B cell (primary cell): ENCODE measurements around the gene CCNI2. TPM values are rescaled to one million over a fixed set of nuclear protein-coding genes. Genes with fewer than 3 reads are reported as not detected.

Experiments used
- ATAC-seq: fragments of 200-7000 bp; cut with Tn5 transposase; one replicate; pipeline ENCODE4 v1.10.0; 2021; ENCODE audit warnings: low read depth, mild to moderate bottlenecking, moderate number of reproducible peaks, moderate library complexity
- CTCF ChIA-PET: fragments of 350-600 bp; sonication (Branson Sonifier 250); formaldehyde crosslinking; loops from one replicate; lab custom pipeline; 2021; ENCODE audit warnings: antibody characterized with exemption, inconsistent platforms; lab: Charles Lee
- POLR2A ChIA-PET: fragments of 350-600 bp; sonication (Branson Sonifier 250); formaldehyde crosslinking; loops from one replicate; lab custom pipeline; 2021; ENCODE audit warnings: antibody characterized with exemption; lab: Charles Lee
- DNase-seq: peaks from one replicate; pipeline ENCODE4 v3.0.0; 2013
- H2AFZ ChIP-seq: 2 replicates; pipeline ENCODE4 v1.6.1; 2012; ENCODE audit warnings: mild to moderate bottlenecking, low read depth, low read length; ENCODE audit not compliant: insufficient read depth, poor library complexity, severe bottlenecking
- H3K27ac ChIP-seq, 2 donors: 1 replicate in 1 of 2; 2 replicates in 1 of 2; pipeline ENCODE4 v1.5.1; 2012 to 2013; ENCODE audit warnings: low read length in 2 of 2, mild to moderate bottlenecking in 2 of 2, moderate library complexity in 1 of 2
- H3K27me3 ChIP-seq, 4 experiments: fragments of 200-600 bp in 1 of 4; sonication (generic) in 1 of 4; replicated peaks in 1 of 4; 1 replicate in 2 of 4; 2 replicates in 2 of 4; pipeline versions ENCODE4 v1.6.1 to v1.7.0; 2013 to 2016; ENCODE audit warnings: low read length in 3 of 4, mild to moderate bottlenecking in 2 of 4, mixed read lengths in 1 of 4, moderate library complexity in 1 of 4; ENCODE audit not compliant: insufficient read depth in 4 of 4, control insufficient read depth in 3 of 4; ENCODE audit errors: control extremely low read depth in 1 of 4
- H3K36me3 ChIP-seq, 2 experiments: replicated peaks in 1 of 2; 1 replicate in 1 of 2; 2 replicates in 1 of 2; pipeline versions ENCODE4 v1.6.1 to v1.7.1; 2013; ENCODE audit warnings: low read length in 1 of 2; ENCODE audit not compliant: insufficient read depth in 2 of 2, control insufficient read depth in 1 of 2; ENCODE audit errors: control extremely low read depth in 1 of 2, extremely low read depth in 1 of 2
- H3K4me1 ChIP-seq, 2 donors: fragments of 200-600 bp in 1 of 2; sonication (generic) in 1 of 2; 1 replicate in 1 of 2; 2 replicates in 1 of 2; pipeline versions ENCODE4 v1.5.1 to v1.6.1; 2013 to 2017; ENCODE audit warnings: low read length in 2 of 2; ENCODE audit not compliant: control insufficient read depth in 2 of 2, insufficient read depth in 2 of 2
- H3K4me2 ChIP-seq: replicated peaks from 2 replicates; pipeline ENCODE3; 2012; ENCODE audit warnings: mild to moderate bottlenecking, low read depth, low read length; ENCODE audit not compliant: poor library complexity, severe bottlenecking
- H3K4me3 ChIP-seq, 5 experiments: fragments of 200-600 bp in 1 of 5; sonication (generic) in 1 of 5; 1 replicate in 3 of 5; 2 replicates in 2 of 5; pipeline versions ENCODE4 v1.5.1 to v1.7.0; 2011 to 2016; ENCODE audit warnings: low read length in 4 of 5, mild to moderate bottlenecking in 4 of 5, low read depth in 2 of 5, control low read depth in 1 of 5, moderate library complexity in 1 of 5; ENCODE audit not compliant: insufficient read depth in 1 of 5; ENCODE audit errors: control extremely low read depth in 1 of 5, extremely low read depth in 1 of 5
- H3K79me2 ChIP-seq: fragments of 200-600 bp; sonication (generic); one replicate; pipeline ENCODE4 v1.6.0; 2016; ENCODE audit warnings: low read length; ENCODE audit not compliant: control insufficient read depth, insufficient read depth
- H3K9ac ChIP-seq: fragments of 200-600 bp; sonication (generic); 2 replicates; pipeline ENCODE4 v1.6.1; 2017; ENCODE audit warnings: mild to moderate bottlenecking, low read length, moderate library complexity
- H3K9me3 ChIP-seq, 3 donors: one replicate each; pipeline versions ENCODE4 v1.6.1 to v1.7.1; 2013; ENCODE audit warnings: low read length in 2 of 3; ENCODE audit not compliant: control insufficient read depth in 2 of 3, insufficient read depth in 1 of 3; ENCODE audit errors: control extremely low read depth in 1 of 3
- H4K20me1 ChIP-seq: 2 replicates; pipeline ENCODE4 v1.6.0; 2012; ENCODE audit warnings: mild to moderate bottlenecking, low read length; ENCODE audit not compliant: insufficient read depth, control insufficient read depth, poor library complexity, severe bottlenecking
- H3K27ac Mint-ChIP-seq: one replicate; pipeline ENCODE4 v1.8.0; 2021; ENCODE audit warnings: mixed read lengths
- H3K27me3 Mint-ChIP-seq: one replicate; pipeline ENCODE4 v1.8.0; 2021; ENCODE audit warnings: mixed read lengths
- H3K4me1 Mint-ChIP-seq: one replicate; pipeline ENCODE4 v1.8.0; 2021; ENCODE audit warnings: mixed read lengths
- H3K4me3 Mint-ChIP-seq: one replicate; pipeline ENCODE4 v1.8.0; 2021; ENCODE audit warnings: mixed read lengths
- H3K9me3 Mint-ChIP-seq: one replicate; pipeline ENCODE4 v1.8.0; 2022; ENCODE audit warnings: mixed read lengths; ENCODE audit not compliant: insufficient read depth
- CTCF ChIP-seq: fragments of 200-600 bp; IDR thresholded peaks from one replicate; pipeline ENCODE4 v1.8.0; 2022; ENCODE audit warnings: antibody characterized with exemption, mild to moderate bottlenecking
- EZH2 ChIP-seq: IDR thresholded peaks from 2 replicates; pipeline ENCODE4 v1.6.1; 2012; ENCODE audit warnings: borderline replicate concordance, low read depth, mild to moderate bottlenecking, moderate library complexity, low read length; ENCODE audit not compliant: insufficient read depth, poor library complexity, severe bottlenecking
- WGBS: methylation state at CpG from one replicate; pipeline ENCODE4 v1.1.5; 2013; ENCODE audit warnings: missing lambda C conversion rate; ENCODE audit not compliant: insufficient coverage; 5-methylcytosine and 5-hydroxymethylcytosine counted together
- intact Hi-C: fragments of 100-400 bp; cut with micrococcal nuclease; formaldehyde crosslinking; loops from one replicate; pipeline ENCODE4 v1.10.0; 2022
- polyA plus RNA-seq: library from polyadenylated mRNA; depleted of rRNA; stranded (reverse); fragments of >200 nt; gene quantifications from 2 replicates; pipeline ENCODE4 v1.2.3, GENCODE V29; 2012
- total RNA-seq, 2 donors: library from RNA; stranded (reverse); fragments of 120-200 nt in 1 of 2; gene quantifications; 1 replicate in 1 of 2; 2 replicates in 1 of 2; pipeline versions ENCODE4 v1.2.3 to v1.2.4, GENCODE V29; 2013 to 2022

CCNI2 gene
- total and polyA plus RNA-seq, 2 donors (not counting 1 experiment from before 2014, with no cell fraction given): 0.39 to 2.0 TPM

- no peaks in the 10 kb centered on the region for H3K27me3 Mint-ChIP-seq
- H3K9ac ChIP-seq: no peak overlapping the region
- H3K4me1 Mint-ChIP-seq: no peaks in the 10 kb centered on the region
- H2AFZ ChIP-seq: no peak overlapping the region
- no peak overlapping the region for H3K4me3 ChIP-seq
- H4K20me1 ChIP-seq: no peaks in the 10 kb centered on the region
- H3K27me3 ChIP-seq: no peaks in the 10 kb centered on the region
- H3K4me1 ChIP-seq: no peaks in the 10 kb centered on the region
- H3K9me3 ChIP-seq: no peaks in the 10 kb centered on the region
- no peak overlapping the region for H3K27ac ChIP-seq
- ATAC-seq (no peak), DNase-seq (no peak)
- H3K27ac Mint-ChIP-seq: no peak overlapping the region
- no peak overlapping the region for H3K4me2 ChIP-seq
- WGBS: no CpG with 5 or more reads among the region's 1 CpG
- CTCF ChIA-PET: no interaction called here
- intact Hi-C loops: no loop called here
- peaks cover 3 to 10% of the 10 kb centered on the region in 2 experiments for H3K36me3 ChIP-seq
- no peak overlapping the region for H3K4me3 Mint-ChIP-seq
- no peaks in the 10 kb centered on the region for H3K9me3 Mint-ChIP-seq
- H3K79me2 ChIP-seq: no peaks in the 10 kb centered on the region
- TF ChIP-seq CTCF (no peak), EZH2 (no peak)
- POLR2A ChIA-PET: no interaction called here
Measured at GRCh38 chr5:132704875-132705274, 42.4 kb upstream of the CCNI2 start.

- H4K20me1 ChIP-seq: no peaks in the 10 kb centered on the region
- no peak overlapping the region for H2AFZ ChIP-seq
- Mint-ChIP-seq H3K27ac (no peak overlapping the region), H3K4me3 (no peak overlapping the region), H3K27me3 (no peaks in the 10 kb centered on the region), H3K4me1 (no peaks in the 10 kb centered on the region), H3K9me3 (no peaks in the 10 kb centered on the region)
- no peak overlapping the region for H3K4me3 ChIP-seq
- ATAC-seq (no peak), DNase-seq (no peak)
- no peaks in the 10 kb centered on the region for H3K9me3 ChIP-seq
- no peaks in the 10 kb centered on the region for H3K79me2 ChIP-seq
- H3K9ac ChIP-seq: no peak overlapping the region
- H3K4me1 ChIP-seq: no peaks in the 10 kb centered on the region
- intact Hi-C loops: no loop called here
- POLR2A ChIA-PET: interaction anchor here (0.7 kb wide), 1 partner anchor 8 kb away, joined by 5 read pairs; no protein-coding TSS in a partner anchor
- peaks cover 0 to 3% of the 10 kb centered on the region in 2 experiments for H3K36me3 ChIP-seq
- H3K27me3 ChIP-seq: no peaks in the 10 kb centered on the region
- CTCF ChIA-PET: interaction anchor here (1.3 kb wide), 1 partner anchor 323 kb away, joined by 3 read pairs; no protein-coding TSS in a partner anchor
- TF ChIP-seq EZH2: no peak
- TF ChIP-seq CTCF: no peak
- H3K4me2 ChIP-seq: no peak overlapping the region
- H3K27ac ChIP-seq: no peak overlapping the region
Measured at GRCh38 chr5:132708645-132709044, 38.6 kb upstream of the CCNI2 start.
